Chondrocyte (in vitro differentiated cells): Measurements from ENCODE around the gene PLEKHA6. TPM values are rescaled to one million over a fixed set of nuclear protein-coding genes. Genes with fewer than 3 reads are reported as not detected.

Experiments
- DNase-seq: peaks from one replicate; pipeline ENCODE4 v3.0.0; 2021; ENCODE audit warnings: mixed read lengths, low spot score
- H3K27ac Mint-ChIP-seq: one replicate; pipeline ENCODE4 v1.8.0; 2021; ENCODE audit warnings: mild to moderate bottlenecking, moderate library complexity, mixed read lengths; ENCODE audit not compliant: unreplicated experiment
- H3K27me3 Mint-ChIP-seq: 2 replicates; pipeline ENCODE4 v1.8.0; 2021; ENCODE audit warnings: low read depth, mixed read lengths
- H3K36me3 Mint-ChIP-seq: 2 replicates; pipeline ENCODE4 v1.8.0; 2021; ENCODE audit warnings: low read depth, mixed read lengths
- H3K4me1 Mint-ChIP-seq: 2 replicates; pipeline ENCODE4 v1.8.0; 2021; ENCODE audit warnings: low read depth, mild to moderate bottlenecking, mixed read lengths
- H3K4me3 Mint-ChIP-seq: one replicate; pipeline ENCODE4 v1.8.0; 2021; ENCODE audit warnings: mild to moderate bottlenecking, moderate library complexity, mixed read lengths; ENCODE audit not compliant: unreplicated experiment
- H3K9me3 Mint-ChIP-seq: 2 replicates; pipeline ENCODE4 v1.8.0; 2021; ENCODE audit warnings: low read depth, mixed read lengths
- total RNA-seq: library from RNA; stranded (reverse); gene quantifications from 3 replicates; pipeline ENCODE4 v1.2.1, GENCODE V29; 2021
- TF ChIP-seq, protein P1 (sequence below): fragments of 200-600 bp; sonication (generic); IDR thresholded peaks from 2 replicates; pipeline ENCODE4 v1.5.0; 2021; ENCODE audit warnings: antibody characterized with exemption, mild to moderate bottlenecking, moderate library complexity

Gene PLEKHA6
- total RNA-seq, 1 donor from 2014 or later: 0.15 TPM

- TF ChIP-seq, protein P1, sequence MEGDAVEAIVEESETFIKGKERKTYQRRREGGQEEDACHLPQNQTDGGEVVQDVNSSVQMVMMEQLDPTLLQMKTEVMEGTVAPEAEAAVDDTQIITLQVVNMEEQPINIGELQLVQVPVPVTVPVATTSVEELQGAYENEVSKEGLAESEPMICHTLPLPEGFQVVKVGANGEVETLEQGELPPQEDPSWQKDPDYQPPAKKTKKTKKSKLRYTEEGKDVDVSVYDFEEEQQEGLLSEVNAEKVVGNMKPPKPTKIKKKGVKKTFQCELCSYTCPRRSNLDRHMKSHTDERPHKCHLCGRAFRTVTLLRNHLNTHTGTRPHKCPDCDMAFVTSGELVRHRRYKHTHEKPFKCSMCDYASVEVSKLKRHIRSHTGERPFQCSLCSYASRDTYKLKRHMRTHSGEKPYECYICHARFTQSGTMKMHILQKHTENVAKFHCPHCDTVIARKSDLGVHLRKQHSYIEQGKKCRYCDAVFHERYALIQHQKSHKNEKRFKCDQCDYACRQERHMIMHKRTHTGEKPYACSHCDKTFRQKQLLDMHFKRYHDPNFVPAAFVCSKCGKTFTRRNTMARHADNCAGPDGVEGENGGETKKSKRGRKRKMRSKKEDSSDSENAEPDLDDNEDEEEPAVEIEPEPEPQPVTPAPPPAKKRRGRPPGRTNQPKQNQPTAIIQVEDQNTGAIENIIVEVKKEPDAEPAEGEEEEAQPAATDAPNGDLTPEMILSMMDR: no peak
- Mint-ChIP-seq H3K27me3 (peaks cover 8% of the 10 kb centered on the region), H3K36me3 (no peaks in the 10 kb centered on the region), H3K27ac (no peak overlapping the region), H3K4me3 (no peak overlapping the region), H3K9me3 (no peaks in the 10 kb centered on the region), H3K4me1 (peaks cover 3% of the 10 kb centered on the region)
- no peak for DNase-seq
Observed at GRCh38 chr1:204221271-204221670, 138.5 kb downstream of the PLEKHA6 start.

- H3K27me3 Mint-ChIP-seq: peaks cover 14% of the 10 kb centered on the region
- H3K4me3 Mint-ChIP-seq: no peak overlapping the region
- H3K36me3 Mint-ChIP-seq: no peaks in the 10 kb centered on the region
- H3K27ac Mint-ChIP-seq: no peak overlapping the region
- TF ChIP-seq, protein P1: no peak
- no peaks in the 10 kb centered on the region for H3K9me3 Mint-ChIP-seq
- no peaks in the 10 kb centered on the region for H3K4me1 Mint-ChIP-seq
- no peak for DNase-seq
Observed at GRCh38 chr1:204219971-204220616, 139.6 kb downstream of the PLEKHA6 start.

GRCh38 chr1:204218552-204218951 is 141.2 kb downstream of the PLEKHA6 start:
- no peak overlapping the region for H3K4me3 Mint-ChIP-seq
- H3K9me3 Mint-ChIP-seq: no peaks in the 10 kb centered on the region
- peaks cover 19% of the 10 kb centered on the region for H3K27me3 Mint-ChIP-seq
- DNase-seq: no peak
- TF ChIP-seq, protein P1: no peak
- no peaks in the 10 kb centered on the region for H3K36me3 Mint-ChIP-seq
- no peak overlapping the region for H3K27ac Mint-ChIP-seq
- peaks cover 6% of the 10 kb centered on the region for H3K4me1 Mint-ChIP-seq

GRCh38 chr1:204217648-204218000 is 142.1 kb downstream of the PLEKHA6 start:
- TF ChIP-seq, protein P1: no peak
- H3K27me3 Mint-ChIP-seq: peaks cover 19% of the 10 kb centered on the region
- H3K9me3 Mint-ChIP-seq: no peaks in the 10 kb centered on the region
- H3K36me3 Mint-ChIP-seq: no peaks in the 10 kb centered on the region
- no peak overlapping the region for H3K4me3 Mint-ChIP-seq
- peaks cover 6% of the 10 kb centered on the region for H3K4me1 Mint-ChIP-seq
- no peak overlapping the region for H3K27ac Mint-ChIP-seq
- DNase-seq: no peak

GRCh38 chr1:204216880-204217647 is 142.7 kb downstream of the PLEKHA6 start:
- no peak overlapping the region for H3K27ac Mint-ChIP-seq
- no peak for DNase-seq
- H3K4me1 Mint-ChIP-seq: peaks cover 6% of the 10 kb centered on the region
- H3K9me3 Mint-ChIP-seq: no peaks in the 10 kb centered on the region
- peaks cover 19% of the 10 kb centered on the region for H3K27me3 Mint-ChIP-seq
- H3K36me3 Mint-ChIP-seq: no peaks in the 10 kb centered on the region
- no peak overlapping the region for H3K4me3 Mint-ChIP-seq
- TF ChIP-seq, protein P1: no peak
